SKM-1 treated with dmso at 0.1 percent for 144 hours (cell line): ENCODE measurements around the gene EXOC2.

Source experiments
- DNase-seq: peaks from one replicate; lab custom pipeline; 2025; ENCODE audit not compliant: unreplicated experiment; lab: John Stamatoyannopoulos, UW

The EXOC2 gene

DNA sequence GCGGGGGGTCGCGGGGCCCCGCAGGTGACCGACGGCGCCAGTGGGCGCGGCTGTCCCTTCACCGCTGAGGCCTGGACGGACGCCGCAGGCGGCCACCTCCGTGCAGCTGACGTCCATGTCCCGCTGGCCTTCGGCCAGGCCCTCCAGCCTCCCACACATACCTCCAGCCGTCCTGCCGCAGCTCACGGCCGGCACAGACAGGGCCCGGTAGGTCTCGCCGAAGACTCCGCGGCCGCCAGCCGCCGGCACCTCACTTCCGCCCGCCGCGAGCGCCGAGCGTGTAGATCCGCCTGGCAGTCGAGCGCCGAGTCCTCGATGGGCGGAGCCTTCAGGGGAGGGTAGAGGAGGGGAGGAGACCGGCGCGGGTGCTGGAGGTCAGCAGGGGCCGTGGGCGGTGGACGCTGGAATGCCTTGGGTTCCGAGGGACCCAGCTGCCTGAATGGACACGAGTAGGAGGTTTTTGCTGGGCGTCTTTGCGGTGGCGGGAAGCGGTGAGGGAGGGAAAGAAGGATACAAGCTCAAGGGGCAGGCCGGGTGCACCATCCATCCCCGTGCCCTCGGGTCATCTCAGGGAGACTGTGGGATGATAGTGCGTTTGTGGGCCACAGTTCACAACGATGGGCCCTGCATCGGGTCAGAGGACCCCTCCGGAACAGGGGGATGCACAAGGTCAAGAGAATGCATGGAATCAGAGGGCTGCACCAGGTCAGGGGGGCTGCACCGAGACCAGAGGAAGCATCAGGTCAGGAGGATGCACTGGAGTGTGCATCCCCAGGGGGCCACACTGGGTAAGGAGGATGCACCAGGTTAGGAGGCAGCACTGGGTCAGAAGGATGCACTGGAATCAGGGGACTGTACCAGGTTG, at the start of gene EXOC2:
Gene EXOC2, minus strand, starts transcription at position 282 of the 865 bp plus-strand sequence. CDS start 55,321 bp downstream, outside the sequence.
- DNase-seq: peak; percentile 79

GRCh38 chr6:741410-742339, 48.7 kb upstream of the EXOC2 start:
- DNase-seq: no peak

GRCh38 chr6:736657-737446, 43.9 kb upstream of the EXOC2 start:
- no peak for DNase-seq

GRCh38 chr6:733431-734219, 40.7 kb upstream of the EXOC2 start:
- no peak for DNase-seq

DNA sequence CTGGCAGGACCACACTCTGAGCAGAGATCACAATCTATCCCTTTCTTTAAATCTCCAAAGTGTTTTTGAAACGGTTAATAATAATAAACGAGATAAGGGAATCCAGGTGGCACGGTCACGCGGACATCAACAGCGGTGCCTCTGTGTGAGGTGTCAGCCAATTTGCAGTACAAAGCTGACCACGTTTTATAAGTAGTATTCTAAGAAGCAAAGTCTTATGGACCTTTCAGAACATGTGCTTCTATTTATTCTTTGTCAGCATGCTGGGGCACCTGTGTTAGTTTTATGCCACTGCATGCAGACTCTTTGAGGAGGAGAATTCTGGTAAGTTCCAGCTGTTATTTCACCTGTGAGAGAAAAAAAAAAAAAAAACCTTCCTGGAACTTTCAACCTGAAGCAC, 39.0 kb upstream of the EXOC2 start:
- no peak for DNase-seq

- no peak for DNase-seq
Observed at GRCh38 chr6:729606-730320, 36.8 kb upstream of the EXOC2 start.

DNA sequence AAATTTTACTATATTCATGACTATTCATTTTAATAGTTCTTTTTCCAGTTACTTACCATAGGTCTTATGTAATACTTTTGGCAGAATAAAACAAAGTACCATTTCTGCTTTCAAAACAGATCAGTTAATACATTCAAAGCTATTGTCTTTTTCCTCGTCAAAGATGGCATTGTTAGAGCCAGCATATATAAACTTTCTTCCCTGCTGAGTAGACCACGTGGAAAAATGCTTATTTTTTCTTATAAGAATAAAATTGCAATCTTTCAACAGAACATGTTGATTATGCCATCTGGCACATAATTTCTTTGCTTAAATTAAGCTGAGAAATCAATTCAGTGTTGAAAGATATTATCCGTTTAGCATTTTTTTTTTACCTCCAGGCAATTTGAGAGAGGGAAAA, 34.9 kb upstream of the EXOC2 start:
- DNase-seq: no peak

DNA sequence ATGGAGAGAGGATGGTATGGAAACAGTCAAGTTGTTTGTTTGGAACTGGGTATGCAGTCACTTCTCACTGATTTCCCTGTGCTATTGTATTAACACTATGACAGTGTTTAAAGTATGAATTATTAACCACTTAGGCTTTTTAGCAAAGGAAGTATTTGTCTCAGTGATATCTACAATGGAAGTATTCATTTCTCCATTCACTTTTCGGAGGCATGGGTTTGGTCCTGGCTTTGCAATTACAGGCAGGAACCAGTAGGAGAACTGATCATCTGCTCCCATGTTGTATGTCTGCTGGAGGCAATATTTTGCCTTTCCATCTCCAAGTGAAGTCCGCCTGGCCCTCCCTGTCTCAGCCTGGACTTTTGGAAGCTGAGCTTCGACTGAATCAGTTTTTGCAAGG, 30.6 kb upstream of the EXOC2 start:
- no peak for DNase-seq

DNA sequence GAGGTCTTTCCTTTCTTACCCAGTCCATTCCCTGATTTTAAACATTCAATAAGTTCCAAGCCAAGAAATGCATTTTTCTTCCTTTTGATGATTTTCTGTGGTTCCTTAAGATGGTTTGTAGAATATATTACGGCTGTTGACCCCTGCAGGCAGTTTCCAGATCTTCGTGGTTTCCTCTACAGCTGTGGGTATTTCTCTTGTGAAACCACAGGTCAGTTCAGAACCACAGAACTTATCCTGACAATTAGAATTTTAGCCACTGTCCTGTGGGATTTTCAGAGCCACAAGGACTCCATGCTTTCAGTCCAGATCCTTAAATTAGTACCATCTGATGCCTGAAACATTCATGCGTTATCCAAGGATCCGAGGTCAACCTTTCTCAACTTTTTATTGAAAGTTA, 29.7 kb upstream of the EXOC2 start:
- no peak for DNase-seq

DNA sequence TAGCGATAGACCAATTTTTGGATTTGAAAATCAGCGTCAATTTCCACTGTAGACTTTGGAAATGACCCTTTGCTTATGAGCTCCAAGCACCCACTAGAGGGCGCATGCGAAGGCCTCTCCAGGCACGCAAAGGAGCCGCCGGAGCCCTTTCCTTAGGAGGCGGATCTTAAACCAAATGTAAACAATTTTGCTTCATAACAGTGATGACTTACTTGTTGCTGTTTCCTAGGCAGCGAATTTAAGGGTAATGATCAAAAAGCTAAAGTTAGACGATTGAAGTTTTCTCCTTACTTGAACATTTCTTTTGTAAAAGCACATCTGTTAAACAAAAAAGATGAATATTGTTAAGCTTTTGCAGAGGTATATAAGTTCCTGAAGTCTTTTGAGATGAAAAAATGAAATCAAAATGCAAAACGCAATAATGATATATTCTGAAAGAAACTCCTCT, 29.2 kb upstream of the EXOC2 start:
- DNase-seq: peak; percentile 61

- no peak for DNase-seq
Observed at GRCh38 chr6:718345-718744, 25.4 kb upstream of the EXOC2 start.

DNA sequence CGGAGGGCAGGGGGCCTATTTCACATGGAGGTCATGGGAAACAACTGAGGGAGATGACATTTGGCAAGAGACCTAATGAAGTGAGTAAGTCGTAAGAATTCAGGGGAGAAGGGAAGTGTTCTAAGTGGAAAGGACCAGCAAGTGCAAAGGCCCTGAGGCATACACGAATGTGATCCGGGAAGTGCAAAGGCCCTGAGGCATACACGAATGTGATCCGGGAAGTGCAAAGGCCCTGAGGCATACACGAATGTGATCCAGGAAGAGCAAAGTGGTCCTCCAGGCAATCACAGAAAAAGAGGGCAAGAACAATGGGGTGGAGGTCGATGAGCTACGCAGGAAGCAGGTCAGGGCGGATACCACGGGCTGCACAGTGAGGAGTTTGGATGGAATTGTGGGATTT, 24.2 kb upstream of the EXOC2 start:
- no peak for DNase-seq

- DNase-seq: no peak
Observed at GRCh38 chr6:715709-716491, 23.0 kb upstream of the EXOC2 start.

DNA sequence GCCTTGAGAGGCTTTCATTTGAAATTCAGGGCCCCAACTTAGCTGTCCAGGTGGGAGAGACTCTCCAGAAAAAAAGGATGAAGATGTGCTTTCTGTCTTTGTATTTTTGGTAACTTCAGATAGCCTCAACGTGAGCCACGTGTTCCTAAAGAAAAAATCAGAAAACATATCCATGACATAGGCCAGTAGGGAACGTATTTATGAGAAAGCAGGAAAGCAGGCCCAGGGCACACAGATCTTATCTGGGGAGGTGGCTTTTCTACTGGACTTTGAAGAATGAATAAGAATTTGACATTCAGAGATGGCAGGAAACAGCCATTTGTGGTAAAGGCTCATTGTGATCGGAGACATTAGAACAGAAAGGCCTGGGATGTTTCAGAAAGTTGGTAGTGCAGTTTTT, 21.2 kb upstream of the EXOC2 start:
- no peak for DNase-seq

- DNase-seq: no peak
Observed at GRCh38 chr6:713351-713750, 20.4 kb upstream of the EXOC2 start.

DNA sequence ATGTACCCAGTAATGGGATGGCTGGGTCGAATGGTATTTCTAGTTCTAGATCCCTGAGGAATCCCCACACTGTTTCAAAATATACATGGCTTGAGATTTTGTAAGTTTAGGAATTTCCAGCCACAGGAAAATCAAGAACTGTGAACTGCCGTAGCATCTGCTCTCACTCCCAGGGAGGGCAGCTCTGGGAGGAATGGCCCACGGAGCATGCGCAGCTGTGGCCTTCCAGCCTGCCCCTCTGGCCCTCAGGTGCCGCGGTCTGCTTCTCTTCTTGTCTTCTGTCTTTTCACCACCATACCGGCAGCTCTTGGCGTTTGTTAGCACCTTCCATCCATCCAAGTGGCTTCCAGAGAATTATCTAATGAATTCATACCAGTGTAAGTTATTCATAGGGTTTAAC, 19.9 kb upstream of the EXOC2 start:
- no peak for DNase-seq

DNA sequence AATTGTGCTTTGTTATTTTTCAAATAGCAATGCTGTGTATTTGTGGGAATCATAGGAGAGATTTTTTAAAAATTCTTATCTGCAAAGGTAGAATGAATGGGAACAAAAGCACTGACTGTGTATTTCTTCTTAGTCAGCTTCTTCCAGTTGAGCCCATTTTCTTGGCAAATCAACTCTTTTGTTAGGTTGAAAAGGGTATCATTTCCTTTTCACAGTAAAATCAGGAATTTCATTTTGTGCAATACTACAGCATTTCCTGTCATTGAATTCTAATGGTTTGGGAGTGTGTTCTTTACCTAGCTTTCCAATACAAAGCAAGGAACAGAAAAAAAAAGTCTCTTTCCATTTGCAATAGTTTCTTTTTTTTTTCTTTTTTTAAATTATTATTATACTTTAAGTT, 19.0 kb upstream of the EXOC2 start:
- DNase-seq: no peak

GRCh38 chr6:710601-711571, 17.9 kb upstream of the EXOC2 start:
- DNase-seq: no peak
